Measurements from ENCODE around the gene SLC25A33. TPM values are rescaled to one million over a fixed set of nuclear protein-coding genes. Genes with fewer than 3 reads are reported as not detected.

SLC25A33 gene
- total and polyA plus RNA-seq, 8 donors = 2.2 to 6.0 (median 2.7) TPM

GRCh38 chr1:9495854-9496374 is 43.4 kb upstream of the SLC25A33 start:
- ATAC-seq (no peak), DNase-seq (no peak)
- Histone ChIP-seq H3K4me3 (no peak overlapping the region), H3K36me3 (no peaks in the 10 kb centered on the region), H3K4me1 (peaks cover 3 to 8% of the 10 kb centered on the region in 2 donors), H3K27ac (no peak overlapping the region), H3K9me3 (no peaks in the 10 kb centered on the region), H3K27me3 (peaks cover 0 to 14% of the 10 kb centered on the region in 2 donors)
- intact Hi-C loops (cut with DNase I) = loop anchor here in 1 of 2 donors (5.0 kb wide), 1 partner anchor 76 kb away; no protein-coding TSS in a partner anchor
- TF ChIP-seq CTCF (IDR thresholded peaks at IDR 0.05) = no peak

GRCh38 chr1:9500756-9501754 is 38.2 kb upstream of the SLC25A33 start:
- Histone ChIP-seq H3K27ac (no peak overlapping the region), H3K27me3 (no peaks in the 10 kb centered on the region), H3K9me3 (no peaks in the 10 kb centered on the region), H3K4me1 (no peaks in the 10 kb centered on the region), H3K36me3 (no peaks in the 10 kb centered on the region), H3K4me3 (no peak overlapping the region)
- no peak for TF ChIP-seq CTCF (IDR thresholded peaks at IDR 0.05)
- intact Hi-C loops (cut with DNase I) = no loop called here
- no peak for DNase-seq
- ATAC-seq = no peak

- no peak for DNase-seq
- no peak for TF ChIP-seq CTCF (IDR thresholded peaks at IDR 0.05)
- Histone ChIP-seq H3K9me3 (no peaks in the 10 kb centered on the region), H3K27ac (no peak overlapping the region), H3K27me3 (no peaks in the 10 kb centered on the region), H3K4me3 (no peak overlapping the region), H3K4me1 (no peaks in the 10 kb centered on the region), H3K36me3 (no peaks in the 10 kb centered on the region)
- no peak for ATAC-seq
- intact Hi-C loops (cut with DNase I) = no loop called here
Measured at GRCh38 chr1:9503001-9503675, 36.1 kb upstream of the SLC25A33 start.

- DNase-seq (no peak), ATAC-seq (no peak)
- intact Hi-C loops (cut with DNase I) = no loop called here
- Histone ChIP-seq H3K9me3 (no peaks in the 10 kb centered on the region), H3K27ac (no peak overlapping the region), H3K27me3 (no peaks in the 10 kb centered on the region), H3K4me1 (no peaks in the 10 kb centered on the region), H3K4me3 (no peak overlapping the region), H3K36me3 (no peaks in the 10 kb centered on the region)
- TF ChIP-seq CTCF (IDR thresholded peaks at IDR 0.05) = no peak
Measured at GRCh38 chr1:9505143-9505542, 34.1 kb upstream of the SLC25A33 start.

GRCh38 chr1:9506901-9507300 is 32.4 kb upstream of the SLC25A33 start:
- no peaks in the 10 kb centered on the region for H3K27me3 ChIP-seq
- TF ChIP-seq CTCF (IDR thresholded peaks at IDR 0.05) = no peak
- H3K9me3 ChIP-seq = no peaks in the 10 kb centered on the region
- H3K4me3 ChIP-seq = no peak overlapping the region
- DNase-seq (no peak), ATAC-seq (no peak)
- no peak overlapping the region for H3K27ac ChIP-seq
- intact Hi-C loops (cut with DNase I) = no loop called here
- no peaks in the 10 kb centered on the region for H3K4me1 ChIP-seq
- no peaks in the 10 kb centered on the region for H3K36me3 ChIP-seq
